Activated naive CD8-positive, alpha-beta T cell treated with anti-CD3 and anti-CD28 coated beads, Interleukin-2, amount 10 ng/mL, durations not matched to agents 7 days and 5 days (primary cell): ENCODE data around the gene PMPCA. TPM values are rescaled to one million over a fixed set of nuclear protein-coding genes. Genes with fewer than 3 reads are reported as not detected.
"Not testable (repeated sequence)": the region's sequence is repeated elsewhere in the genome, so short reads cannot be mapped to it uniquely, and the experiment has no call there.

Experiments used
- ATAC-seq: fragments of 150-1000 bp; cut with Tn5 transposase; one replicate; pipeline ENCODE4 v1.10.0; 2021; ENCODE audit warnings: low read depth, moderate library complexity
- POLR2A ChIA-PET: fragments of 350-600 bp; sonication (Branson Sonifier 250); formaldehyde crosslinking; loops from one replicate; lab custom pipeline; 2021; ENCODE audit warnings: antibody characterized with exemption; lab: Charles Lee
- DNase-seq: peaks from one replicate; pipeline ENCODE4 v3.0.0; 2021
- H3K27ac Mint-ChIP-seq: one replicate; pipeline ENCODE4 v1.8.0; 2022; ENCODE audit warnings: mild to moderate bottlenecking, mixed read lengths
- H3K27me3 Mint-ChIP-seq: one replicate; pipeline ENCODE4 v1.8.0; 2022; ENCODE audit warnings: mild to moderate bottlenecking, moderate library complexity, mixed read lengths
- H3K36me3 Mint-ChIP-seq: one replicate; pipeline ENCODE4 v1.8.0; 2021; ENCODE audit warnings: mild to moderate bottlenecking, mixed read lengths
- H3K4me1 Mint-ChIP-seq: one replicate; pipeline ENCODE4 v1.8.0; 2021; ENCODE audit warnings: mixed read lengths
- H3K4me3 Mint-ChIP-seq: one replicate; pipeline ENCODE4 v1.8.0; 2022; ENCODE audit warnings: mild to moderate bottlenecking, moderate library complexity, mixed read lengths
- H3K9me3 Mint-ChIP-seq: one replicate; pipeline ENCODE4 v1.8.0; 2021; ENCODE audit warnings: mixed read lengths
- total RNA-seq, 2 experiments: library from RNA; stranded (reverse); gene quantifications; one replicate each; pipeline ENCODE4 v1.2.3, GENCODE V29; 2021

The PMPCA gene
- total RNA-seq, 2 experiments from 2014 or later = 60.6 to 65.6 TPM

- peaks cover 23% of the 10 kb centered on the region for H3K36me3 Mint-ChIP-seq
Observed at GRCh38 chr9:136401173-136401922, 9.1 kb upstream of the PMPCA start.

DNA sequence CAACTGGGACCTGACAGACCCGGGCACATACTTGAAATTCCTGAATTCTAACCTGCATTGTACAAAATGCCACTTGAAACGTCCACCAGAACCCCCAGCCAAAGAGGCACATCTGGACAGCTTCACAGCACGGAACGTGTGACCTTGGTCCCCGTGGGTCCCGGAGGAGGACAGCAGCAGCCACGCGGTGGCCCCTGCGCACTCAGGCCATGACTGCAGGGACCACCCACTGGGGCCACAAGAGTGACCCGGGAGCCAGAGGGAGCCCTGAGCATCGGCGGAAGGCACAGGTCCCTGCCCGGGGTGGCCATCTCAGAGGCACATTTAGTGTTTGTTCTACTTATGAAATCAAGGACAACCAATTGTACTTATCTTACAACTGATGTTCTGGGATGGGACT lies 8.4 kb upstream of the PMPCA start:
- DNase-seq (no peak), ATAC-seq (no peak)
- H3K36me3 Mint-ChIP-seq = peaks cover 25% of the 10 kb centered on the region
- POLR2A ChIA-PET = interaction anchor here (2.6 kb wide), 1 partner anchor 39 kb away, joined by 15 read pairs; the partner anchor contains the start of gene DNLZ
- no peaks in the 10 kb centered on the region for H3K27me3 Mint-ChIP-seq
- no peaks in the 10 kb centered on the region for H3K9me3 Mint-ChIP-seq
- peaks cover 47% of the 10 kb centered on the region for H3K4me1 Mint-ChIP-seq
- H3K27ac Mint-ChIP-seq = peak overlapping the region; percentile 48
- H3K4me3 Mint-ChIP-seq = peak overlapping the region; percentile 39

More at GRCh38 chr9:136401173-136401922, 9.1 kb upstream of the PMPCA start:
- H3K27ac Mint-ChIP-seq = peak overlapping the region; percentile 38
- POLR2A ChIA-PET = interaction anchor here (0.8 to 1.1 kb wide), 2 partner anchors 8 to 37 kb away, joined by 3 to 5 read pairs; partner anchors contain the start of gene DNLZ
- H3K9me3 Mint-ChIP-seq = no peaks in the 10 kb centered on the region
- peaks cover 47% of the 10 kb centered on the region for H3K4me1 Mint-ChIP-seq
- ATAC-seq (no peak), DNase-seq (no peak)
- H3K4me3 Mint-ChIP-seq = no peak overlapping the region
- no peaks in the 10 kb centered on the region for H3K27me3 Mint-ChIP-seq

GRCh38 chr9:136403538-136403914 lies 6.9 kb upstream of the PMPCA start:
- peaks cover 30% of the 10 kb centered on the region for H3K36me3 Mint-ChIP-seq
- H3K9me3 Mint-ChIP-seq = no peaks in the 10 kb centered on the region
- H3K27ac Mint-ChIP-seq = peak overlapping the region; percentile 74
- POLR2A ChIA-PET = interaction anchor here (1.0 to 2.6 kb wide), 4 partner anchors 35 to 294 kb away, joined by 3 to 15 read pairs (median 6); partner anchors contain the start of gene DNLZ
- no peaks in the 10 kb centered on the region for H3K27me3 Mint-ChIP-seq
- ATAC-seq = peak; percentile 84
- peak; percentile 79 for DNase-seq
- peaks cover 42% of the 10 kb centered on the region for H3K4me1 Mint-ChIP-seq
- peak overlapping the region; percentile 69 for H3K4me3 Mint-ChIP-seq

GRCh38 chr9:136403915-136404800 lies 6.3 kb upstream of the PMPCA start:
- H3K9me3 Mint-ChIP-seq = no peaks in the 10 kb centered on the region
- H3K27ac Mint-ChIP-seq = peak overlapping the region; percentile 74
- H3K27me3 Mint-ChIP-seq = no peaks in the 10 kb centered on the region
- H3K4me3 Mint-ChIP-seq = peak overlapping the region; percentile 69
- peaks cover 34% of the 10 kb centered on the region for H3K36me3 Mint-ChIP-seq
- peak; percentile 16 for ATAC-seq
- POLR2A ChIA-PET = interaction anchor here (0.5 to 2.6 kb wide), 6 partner anchors 34 to 295 kb away, joined by 3 to 15 read pairs (median 4); partner anchors contain the start of gene DNLZ
- DNase-seq = peak; percentile 57
- peaks cover 41% of the 10 kb centered on the region for H3K4me1 Mint-ChIP-seq

- Mint-ChIP-seq H3K27me3 (no peaks in the 10 kb centered on the region), H3K27ac (peak overlapping the region; percentile 74), H3K9me3 (no peaks in the 10 kb centered on the region), H3K4me1 (peaks cover 45% of the 10 kb centered on the region), H3K36me3 (peaks cover 36% of the 10 kb centered on the region), H3K4me3 (peak overlapping the region; percentile 69)
- no peak for ATAC-seq
- no peak for DNase-seq
- POLR2A ChIA-PET = interaction anchor here (0.5 to 2.6 kb wide), 5 partner anchors 34 to 246 kb away, joined by 3 to 15 read pairs (median 5); partner anchors contain the start of gene DNLZ
Observed at GRCh38 chr9:136404801-136405136, 5.7 kb upstream of the PMPCA start.

GRCh38 chr9:136405481-136405880 lies 5.0 kb upstream of the PMPCA start:
- DNase-seq (no peak), ATAC-seq (no peak)
- Mint-ChIP-seq H3K36me3 (peaks cover 36% of the 10 kb centered on the region), H3K4me1 (peaks cover 47% of the 10 kb centered on the region), H3K9me3 (no peaks in the 10 kb centered on the region), H3K27ac (no peak overlapping the region), H3K4me3 (no peak overlapping the region), H3K27me3 (no peaks in the 10 kb centered on the region)
- POLR2A ChIA-PET = interaction anchor here (1.2 kb wide), 1 partner anchor 134 kb away, joined by 3 read pairs; no protein-coding TSS in a partner anchor

DNA sequence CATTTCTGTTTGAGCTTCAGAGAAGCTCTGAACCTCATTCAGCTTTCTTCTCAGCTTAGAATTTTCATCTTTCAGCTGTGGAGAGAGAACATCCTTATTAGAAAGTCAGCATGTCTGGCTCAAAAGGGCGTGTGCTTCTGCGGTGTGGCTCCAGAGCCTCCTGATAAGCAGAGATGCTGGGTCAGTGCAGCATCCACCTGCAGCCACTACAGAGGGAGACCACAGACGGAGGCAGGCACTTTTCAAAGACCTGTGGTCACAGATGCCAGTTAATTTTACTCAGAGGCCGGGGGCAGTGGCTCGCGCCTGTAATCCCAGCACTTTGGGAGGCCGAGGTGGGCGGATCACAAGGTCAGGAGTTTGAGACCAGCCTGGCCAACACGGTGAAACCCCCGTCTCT lies 4.6 kb upstream of the PMPCA start:
- peaks cover 44% of the 10 kb centered on the region for H3K4me1 Mint-ChIP-seq
- H3K36me3 Mint-ChIP-seq = peaks cover 36% of the 10 kb centered on the region
- H3K9me3 Mint-ChIP-seq, H3K27me3 Mint-ChIP-seq, ATAC-seq, DNase-seq, H3K4me3 Mint-ChIP-seq, H3K27ac Mint-ChIP-seq: not testable (repeated sequence)
- POLR2A ChIA-PET = interaction anchor here (1.2 kb wide), 1 partner anchor 134 kb away, joined by 3 read pairs; no protein-coding TSS in a partner anchor

- H3K27ac Mint-ChIP-seq = not testable (repeated sequence)
Observed at GRCh38 chr9:136407061-136407460, 3.4 kb upstream of the PMPCA start.

GRCh38 chr9:136407911-136408310 lies 2.5 kb upstream of the PMPCA start:
- peaks cover 24% of the 10 kb centered on the region for H3K36me3 Mint-ChIP-seq
- no peak overlapping the region for H3K27ac Mint-ChIP-seq
- ATAC-seq = no peak
- H3K27me3 Mint-ChIP-seq = no peaks in the 10 kb centered on the region
- POLR2A ChIA-PET = interaction anchor here (0.7 kb wide), 1 partner anchor 42 kb away, joined by 7 read pairs; no protein-coding TSS in a partner anchor
- H3K9me3 Mint-ChIP-seq = no peaks in the 10 kb centered on the region
- H3K4me3 Mint-ChIP-seq = no peak overlapping the region
- peaks cover 50% of the 10 kb centered on the region for H3K4me1 Mint-ChIP-seq
- no peak for DNase-seq

More at GRCh38 chr9:136407061-136407460, 3.4 kb upstream of the PMPCA start:
- H3K27me3 Mint-ChIP-seq, H3K9me3 Mint-ChIP-seq, ATAC-seq, H3K4me3 Mint-ChIP-seq, POLR2A ChIA-PET, DNase-seq: not testable (repeated sequence)
- peaks cover 31% of the 10 kb centered on the region for H3K36me3 Mint-ChIP-seq
- H3K4me1 Mint-ChIP-seq = peaks cover 53% of the 10 kb centered on the region

GRCh38 chr9:136409557-136410455 lies 652 bp upstream of the PMPCA start:
- POLR2A ChIA-PET = interaction anchor here (0.6 to 1.8 kb wide), 7 partner anchors 9 to 75 kb away, joined by 3 to 7 read pairs (median 3); partner anchors contain the start of gene DNLZ
- peak; percentile 12 for ATAC-seq
- Mint-ChIP-seq H3K27me3 (no peaks in the 10 kb centered on the region), H3K4me1 (peaks cover 34% of the 10 kb centered on the region), H3K27ac (peak overlapping the region; percentile 90), H3K4me3 (peak overlapping the region; percentile 86), H3K9me3 (no peaks in the 10 kb centered on the region), H3K36me3 (peaks cover 24% of the 10 kb centered on the region)
- peak; percentile 57 for DNase-seq

DNA sequence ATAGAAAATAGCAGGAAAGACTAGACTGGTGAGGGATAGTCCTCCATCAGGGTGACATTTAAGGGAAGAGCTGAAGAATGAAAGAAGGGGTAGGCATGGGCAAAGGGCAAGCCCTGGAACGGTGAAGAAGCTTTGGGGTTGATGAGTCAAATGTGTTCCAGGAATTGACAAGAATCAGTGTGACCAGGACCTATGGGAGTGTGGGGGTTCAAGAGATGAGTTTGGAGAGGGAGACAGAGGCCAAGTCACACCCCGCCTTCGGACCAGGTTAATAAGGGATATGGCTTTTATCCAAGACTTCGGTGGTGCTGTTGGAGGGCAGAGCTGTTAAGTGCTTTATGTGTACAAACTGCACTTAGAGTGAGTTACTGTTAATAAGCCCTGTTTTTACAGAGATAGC lies 920 bp downstream of the PMPCA start:
- H3K27ac Mint-ChIP-seq = peak overlapping the region; percentile 88
- peak overlapping the region; percentile 94 for H3K4me3 Mint-ChIP-seq
- DNase-seq = no peak
- POLR2A ChIA-PET = interaction anchor here (1.0 to 1.1 kb wide), 2 partner anchors 48 to 304 kb away, joined by 3 to 4 read pairs; partner anchors contain the start of gene DNLZ
- peaks cover 22% of the 10 kb centered on the region for H3K36me3 Mint-ChIP-seq
- H3K9me3 Mint-ChIP-seq = no peaks in the 10 kb centered on the region
- H3K27me3 Mint-ChIP-seq = no peaks in the 10 kb centered on the region
- no peak for ATAC-seq
- peaks cover 27% of the 10 kb centered on the region for H3K4me1 Mint-ChIP-seq

GRCh38 chr9:136412962-136413361 lies 2.5 kb downstream of the PMPCA start:
- H3K27ac Mint-ChIP-seq = no peak overlapping the region
- H3K36me3 Mint-ChIP-seq = peaks cover 13% of the 10 kb centered on the region
- peaks cover 27% of the 10 kb centered on the region for H3K4me1 Mint-ChIP-seq
- H3K9me3 Mint-ChIP-seq = no peaks in the 10 kb centered on the region
- ATAC-seq (no peak), DNase-seq (no peak)
- POLR2A ChIA-PET = no interaction called here
- H3K4me3 Mint-ChIP-seq = no peak overlapping the region
- H3K27me3 Mint-ChIP-seq = no peaks in the 10 kb centered on the region
